ENCODE results near the gene P2RY2.

DNA sequence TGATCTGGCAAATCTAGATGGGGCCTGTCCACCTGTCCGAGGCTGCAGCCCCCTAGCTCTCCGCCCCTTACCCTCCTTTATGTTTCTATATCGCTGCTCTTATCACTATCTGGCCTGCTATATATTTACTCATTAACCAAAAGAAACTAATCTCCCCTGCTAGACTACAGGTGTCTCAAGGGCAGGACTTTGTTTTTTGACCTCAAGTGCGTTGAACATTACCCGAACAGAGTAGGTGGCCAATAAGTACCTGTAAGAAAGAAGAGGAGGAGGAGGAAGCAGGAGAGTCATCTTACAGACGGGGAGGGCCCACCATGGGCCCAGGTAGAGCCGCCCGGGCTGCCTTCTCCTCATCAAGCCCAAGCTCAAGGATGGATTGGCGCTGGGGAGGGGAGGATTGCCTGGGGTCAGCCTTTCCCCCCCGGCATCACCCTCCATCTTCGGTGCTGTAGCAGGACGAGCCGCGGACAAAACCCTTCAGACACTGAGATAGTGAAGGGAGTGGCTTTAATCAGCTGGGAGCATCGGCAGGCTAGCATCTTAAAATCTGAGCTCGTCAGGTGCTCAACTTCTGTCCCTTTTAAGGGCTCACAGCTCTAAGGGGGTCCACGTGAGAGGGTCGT, 52.9 kb downstream of the P2RY2 start:
- TF ChIP-seq, protein P1, sequence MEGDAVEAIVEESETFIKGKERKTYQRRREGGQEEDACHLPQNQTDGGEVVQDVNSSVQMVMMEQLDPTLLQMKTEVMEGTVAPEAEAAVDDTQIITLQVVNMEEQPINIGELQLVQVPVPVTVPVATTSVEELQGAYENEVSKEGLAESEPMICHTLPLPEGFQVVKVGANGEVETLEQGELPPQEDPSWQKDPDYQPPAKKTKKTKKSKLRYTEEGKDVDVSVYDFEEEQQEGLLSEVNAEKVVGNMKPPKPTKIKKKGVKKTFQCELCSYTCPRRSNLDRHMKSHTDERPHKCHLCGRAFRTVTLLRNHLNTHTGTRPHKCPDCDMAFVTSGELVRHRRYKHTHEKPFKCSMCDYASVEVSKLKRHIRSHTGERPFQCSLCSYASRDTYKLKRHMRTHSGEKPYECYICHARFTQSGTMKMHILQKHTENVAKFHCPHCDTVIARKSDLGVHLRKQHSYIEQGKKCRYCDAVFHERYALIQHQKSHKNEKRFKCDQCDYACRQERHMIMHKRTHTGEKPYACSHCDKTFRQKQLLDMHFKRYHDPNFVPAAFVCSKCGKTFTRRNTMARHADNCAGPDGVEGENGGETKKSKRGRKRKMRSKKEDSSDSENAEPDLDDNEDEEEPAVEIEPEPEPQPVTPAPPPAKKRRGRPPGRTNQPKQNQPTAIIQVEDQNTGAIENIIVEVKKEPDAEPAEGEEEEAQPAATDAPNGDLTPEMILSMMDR (IDR thresholded peaks at IDR 0.05; ENCODE audit: insufficient read depth, low read depth, low read length) = no peak
- no peak for TF ChIP-seq EZH2 (IDR thresholded peaks at IDR 0.05; ENCODE audit: insufficient read depth, low read length)

Measured in astrocyte (in vitro differentiated cells and primary cell).